Heart right ventricle (tissue), 16 donors: ENCODE data around the gene PLB1. TPM values are rescaled to one million over a fixed set of nuclear protein-coding genes. Genes with fewer than 3 reads are reported as not detected.

Experiments used
- ATAC-seq, 8 donors: fragments of 200-7000 bp; cut with Tn5 transposase; one replicate each; pipeline ENCODE4 v1.9.1; 2020; ENCODE audit warnings: mild to moderate bottlenecking in 8 of 8, moderate library complexity in 8 of 8, moderate number of reproducible peaks in 1 of 8
- DNase-seq, 2 donors: peaks; one replicate each; pipeline ENCODE4 v3.0.0-alpha.2; 2020
- H3K27ac ChIP-seq, 10 donors: fragments of 200-600 bp; sonication (generic) in 2 of 10; one replicate each; pipeline versions ENCODE4 v1.5.0 to v1.8.0; 2020 to 2022; ENCODE audit warnings: mild to moderate bottlenecking in 3 of 10
- H3K27me3 ChIP-seq, 7 donors: fragments of 200-600 bp; one replicate each; pipeline ENCODE4 v1.8.0; 2021 to 2022; ENCODE audit warnings: mild to moderate bottlenecking in 2 of 7
- H3K36me3 ChIP-seq, 9 donors: fragments of 200-600 bp; sonication (generic) in 1 of 9; one replicate each; pipeline versions ENCODE4 v1.5.0 to v1.8.0; 2020 to 2022; ENCODE audit warnings: mild to moderate bottlenecking in 2 of 9
- H3K4me1 ChIP-seq, 9 donors: fragments of 200-600 bp; sonication (generic) in 1 of 9; one replicate each; pipeline versions ENCODE4 v1.5.0 to v1.8.0; 2020 to 2022; ENCODE audit warnings: mild to moderate bottlenecking in 4 of 9
- H3K4me3 ChIP-seq, 10 donors: fragments of 200-600 bp; sonication (generic) in 2 of 10; one replicate each; pipeline versions ENCODE4 v1.5.0 to v1.8.0; 2020 to 2022; ENCODE audit warnings: mild to moderate bottlenecking in 7 of 10, moderate library complexity in 2 of 10
- H3K9me3 ChIP-seq, 11 donors: fragments of 200-600 bp in 10 of 11; sonication (generic) in 2 of 11; one replicate each; pipeline versions ENCODE4 v1.5.0 to v1.8.0; 2013 to 2022; ENCODE audit warnings: mild to moderate bottlenecking in 2 of 11, control low read depth in 1 of 11, moderate library complexity in 1 of 11
- WGBS, 2 donors: extraction: QIAGEN DNeasy Blood & Tissue Kit; methylation state at CpG; one replicate each; pipeline ENCODE4 v1.1.7; 2013; ENCODE audit warnings: inconsistent platforms in 1 of 2; 5-methylcytosine and 5-hydroxymethylcytosine counted together
- intact Hi-C, 10 donors: fragments of 100-400 bp; cut with DNase I; formaldehyde crosslinking; loops; one replicate each; pipeline versions ENCODE4 v1.11.1 to v1.14.2; 2022
- polyA plus RNA-seq, 2 donors: library from polyadenylated mRNA; stranded (reverse); fragments of 200-250 nt; gene quantifications; one replicate each; pipeline ENCODE4 v1.2.3, GENCODE V29; 2013
- total RNA-seq, 10 donors: library from RNA; stranded (reverse); fragmentation: NEBNext Ultra II Directional in 3 of 10; extraction: Animal tissue kit (Norgen Biotek cat#: 25700) in 3 of 10; gene quantifications; one replicate each; pipeline versions ENCODE4 v1.2.1 to v1.2.4, GENCODE V29; 2021 to 2023
- TF ChIP-seq, protein P1 (sequence below), 9 donors: fragments of 200-600 bp; sonication (generic) in 2 of 9; IDR thresholded peaks; one replicate each; pipeline versions ENCODE4 v1.5.0 to v1.8.0; 2021 to 2022; ENCODE audit warnings: antibody characterized with exemption in 9 of 9, mild to moderate bottlenecking in 5 of 9, moderate library complexity in 1 of 9
- donor health status: Arrhythmogenic right ventricular cardiomyopathy.
- donor health status: ischemic (EF 13 %, LVEDD 7.1; RV severe dilation, severe dysfunction).
- donor health status: healthy with polysubstance abuse.
- donor health status: DM: no; HTN: yes; CAD: no.
- donor health status: DM: no; HTN: no; CAD: no.
- donor health status: ischemic (EF 25% LVEDD 6.9; RV normal size, moderate dysfunction).
- donor health status: ischemic (EF 25% LVEDD 5.7; RV mildly dilated, moderate dysfunction).
- donor health status: healthy.
- donor health status: DM: yes; HTN: yes; CAD: no.
- donor health status: Ischemic cardiomyopathy.
- donor health status: ischemic (EF 35%, LVEDD 5.7; RV mildly dilated, moderate dysfunction).
- donor health status: nonischemic (EF 11% LVEDD 7.7; RV severe dilation, severe dysfunction).
- donor health status: DM: yes; HTN: yes; CAD: no.
- donor health status: PGD.
- donor health status: ischemic (EF 29% LVEDD 5.4; RV normal size, mild dysfunction).
- donor health status: nonischemic (EF 23%, LVEDD 6.1; RV moderate dilation, normal function).

PLB1 gene
- total and polyA plus RNA-seq, 12 donors: 0.34 to 6.1 (median 1.4) TPM

DNA sequence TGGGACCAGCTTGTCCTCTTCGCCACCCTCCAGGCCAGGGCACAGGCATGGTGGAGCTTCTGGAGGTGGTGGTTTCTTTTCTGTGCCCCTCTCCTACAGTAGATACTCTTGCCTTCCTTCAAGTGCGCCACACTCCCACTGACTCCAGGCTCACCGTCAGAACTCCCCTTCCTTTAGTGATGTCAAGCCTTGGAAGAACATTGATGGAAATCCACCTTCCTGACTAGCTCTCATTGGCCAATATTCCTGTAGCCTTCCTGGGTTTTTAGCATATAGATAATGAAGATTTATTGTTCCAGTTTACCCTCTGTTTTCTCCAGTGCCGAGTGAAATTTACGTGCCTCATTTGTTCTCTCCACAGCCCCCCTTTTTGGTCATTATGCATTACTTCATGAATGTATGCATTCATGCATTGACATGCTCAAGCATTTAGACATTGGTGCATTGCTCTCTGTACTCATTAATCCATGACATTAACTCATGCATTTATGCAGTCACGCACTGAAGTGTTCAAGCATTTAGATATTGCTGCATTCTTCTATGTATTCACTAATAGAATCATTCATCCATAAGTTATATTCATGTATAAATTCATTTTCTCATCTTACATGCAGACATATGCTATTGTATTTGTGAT is 37.3 kb downstream of the PLB1 start:
- WGBS, 2 donors: 85 to 89% methylated on average over 6 of the region's 6 CpGs
- Histone ChIP-seq H3K4me3 (no peak overlapping the region), H3K27me3 (peaks cover 0 to 3% (median 0%) of the 10 kb centered on the region in 7 donors), H3K4me1 (peaks cover 0 to 8% (median 4%) of the 10 kb centered on the region in 9 donors), H3K36me3 (no peaks in the 10 kb centered on the region), H3K27ac (no peak overlapping the region), H3K9me3 (no peaks in the 10 kb centered on the region)
- intact Hi-C loops: no loop called here
- TF ChIP-seq, protein P1, sequence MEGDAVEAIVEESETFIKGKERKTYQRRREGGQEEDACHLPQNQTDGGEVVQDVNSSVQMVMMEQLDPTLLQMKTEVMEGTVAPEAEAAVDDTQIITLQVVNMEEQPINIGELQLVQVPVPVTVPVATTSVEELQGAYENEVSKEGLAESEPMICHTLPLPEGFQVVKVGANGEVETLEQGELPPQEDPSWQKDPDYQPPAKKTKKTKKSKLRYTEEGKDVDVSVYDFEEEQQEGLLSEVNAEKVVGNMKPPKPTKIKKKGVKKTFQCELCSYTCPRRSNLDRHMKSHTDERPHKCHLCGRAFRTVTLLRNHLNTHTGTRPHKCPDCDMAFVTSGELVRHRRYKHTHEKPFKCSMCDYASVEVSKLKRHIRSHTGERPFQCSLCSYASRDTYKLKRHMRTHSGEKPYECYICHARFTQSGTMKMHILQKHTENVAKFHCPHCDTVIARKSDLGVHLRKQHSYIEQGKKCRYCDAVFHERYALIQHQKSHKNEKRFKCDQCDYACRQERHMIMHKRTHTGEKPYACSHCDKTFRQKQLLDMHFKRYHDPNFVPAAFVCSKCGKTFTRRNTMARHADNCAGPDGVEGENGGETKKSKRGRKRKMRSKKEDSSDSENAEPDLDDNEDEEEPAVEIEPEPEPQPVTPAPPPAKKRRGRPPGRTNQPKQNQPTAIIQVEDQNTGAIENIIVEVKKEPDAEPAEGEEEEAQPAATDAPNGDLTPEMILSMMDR (IDR thresholded peaks at IDR 0.05): no peak
- DNase-seq (no peak), ATAC-seq (no peak)

DNA sequence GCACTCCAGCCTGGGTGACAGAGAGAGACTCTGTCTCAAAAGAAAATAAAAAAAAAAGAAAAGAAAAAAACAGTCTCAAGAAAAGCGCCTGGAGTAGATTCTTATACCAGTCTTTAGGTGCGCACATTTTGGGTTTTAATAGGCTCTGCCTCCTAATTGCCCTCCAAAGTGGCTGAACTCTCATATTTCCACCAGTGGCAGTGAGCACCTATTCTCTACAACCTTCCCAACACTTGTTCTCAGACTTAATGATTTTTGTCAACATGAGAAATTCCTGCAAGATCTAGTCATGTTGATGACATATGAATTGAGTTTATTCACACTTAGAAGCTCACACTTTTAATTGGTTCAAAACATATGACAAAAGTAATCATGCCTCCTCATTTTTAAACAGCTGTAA is 39.0 kb downstream of the PLB1 start:
- peaks cover 0 to 7% (median 0%) of the 10 kb centered on the region in 9 donors for H3K4me1 ChIP-seq
- H3K27me3 ChIP-seq: peaks cover 0 to 3% (median 0%) of the 10 kb centered on the region in 7 donors
- ATAC-seq (no peak), DNase-seq (no peak)
- H3K27ac ChIP-seq: no peak overlapping the region
- TF ChIP-seq, protein P1 (IDR thresholded peaks at IDR 0.05): no peak
- WGBS, 2 donors: 95 to 98% methylated on average over 2 of the region's 2 CpGs
- intact Hi-C loops: no loop called here
- H3K4me3 ChIP-seq: no peak overlapping the region
- H3K36me3 ChIP-seq: no peaks in the 10 kb centered on the region
- H3K9me3 ChIP-seq: no peaks in the 10 kb centered on the region

DNA sequence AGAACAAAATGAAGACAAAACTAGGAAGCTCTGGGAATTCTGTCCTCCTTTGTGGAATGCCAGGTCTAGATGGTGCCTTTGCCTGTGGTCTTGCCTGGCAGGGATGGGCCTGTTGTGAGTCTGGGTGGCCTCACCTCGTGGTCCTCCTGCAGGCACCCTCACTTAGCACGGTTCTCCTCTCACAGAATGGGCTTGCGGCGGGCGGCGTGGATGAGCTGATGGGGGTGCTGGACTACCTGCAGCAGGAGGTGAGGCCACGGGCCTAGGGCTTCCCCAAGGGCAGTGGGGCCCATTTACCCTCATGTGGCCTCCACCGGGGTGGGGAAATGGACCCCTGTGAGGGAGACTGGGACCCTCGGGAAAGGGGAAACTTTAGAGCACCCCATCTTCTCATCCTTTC is 42.3 kb downstream of the PLB1 start:
- Histone ChIP-seq H3K27me3 (peaks cover 0 to 5% (median 0%) of the 10 kb centered on the region in 7 donors), H3K4me3 (no peak overlapping the region), H3K27ac (no peak overlapping the region), H3K4me1 (no peaks in the 10 kb centered on the region), H3K9me3 (no peaks in the 10 kb centered on the region), H3K36me3 (no peaks in the 10 kb centered on the region)
- ATAC-seq (no peak), DNase-seq (no peak)
- 94 to 95% methylated on average over 9 of the region's 9 CpGs for WGBS, 2 donors
- TF ChIP-seq, protein P1 (IDR thresholded peaks at IDR 0.05): no peak
- intact Hi-C loops: no loop called here

DNA sequence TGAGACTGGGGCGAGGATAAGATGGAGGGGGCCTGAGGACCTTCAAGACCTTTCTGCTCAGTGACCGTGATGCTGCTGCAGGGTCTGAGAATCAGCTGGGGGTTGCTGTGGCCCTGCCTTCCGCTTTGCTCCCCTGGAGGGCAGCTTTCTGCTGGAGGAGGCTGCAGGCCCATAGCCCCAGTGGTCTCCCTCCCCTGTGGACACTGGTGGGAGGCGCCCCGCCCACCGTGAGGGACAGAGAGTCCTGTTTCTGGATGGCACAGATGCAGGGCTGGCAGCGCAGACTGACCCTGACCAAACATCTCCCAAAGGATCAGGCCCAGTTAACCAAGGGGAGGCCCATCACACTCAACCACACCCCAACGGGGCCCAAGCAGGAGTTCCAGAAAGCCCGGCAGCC is 42.8 kb downstream of the PLB1 start:
- H3K27ac ChIP-seq: no peak overlapping the region
- no peak overlapping the region for H3K4me3 ChIP-seq
- H3K36me3 ChIP-seq: no peaks in the 10 kb centered on the region
- ATAC-seq: peak in 1 of 8 donors; percentile 6
- peaks cover 0 to 3% (median 0%) of the 10 kb centered on the region in 9 donors for H3K4me1 ChIP-seq
- DNase-seq: no peak
- H3K9me3 ChIP-seq: no peaks in the 10 kb centered on the region
- peaks cover 0 to 5% (median 0%) of the 10 kb centered on the region in 7 donors for H3K27me3 ChIP-seq
- WGBS, 2 donors: 90 to 92% methylated on average over 9 of the region's 9 CpGs
- TF ChIP-seq, protein P1 (IDR thresholded peaks at IDR 0.05): no peak
- intact Hi-C loops: no loop called here
